Parathyroid adenoma (tissue), 2 donors: ENCODE data around the gene LINGO1.

Experiments
- H2AFZ ChIP-seq: fragments of 300-600 bp; sonication (generic); one replicate; pipeline ENCODE4 v1.7.0; 2017; ENCODE audit warnings: antibody characterized with exemption, mild to moderate bottlenecking
- H3K27ac ChIP-seq: fragments of 300-600 bp; sonication (generic); one replicate; pipeline ENCODE4 v1.7.0; 2017
- H3K27me3 ChIP-seq: fragments of 300-600 bp; sonication (generic); one replicate; pipeline ENCODE4 v1.7.0; 2017; ENCODE audit warnings: low read length; ENCODE audit not compliant: control insufficient read depth, insufficient read depth
- H3K36me3 ChIP-seq: fragments of 300-600 bp; sonication (generic); one replicate; pipeline ENCODE4 v1.7.0; 2017; ENCODE audit warnings: low read length; ENCODE audit not compliant: control insufficient read depth, insufficient read depth
- H3K4me1 ChIP-seq: fragments of 300-600 bp; sonication (generic); one replicate; pipeline ENCODE4 v1.7.0; 2017; ENCODE audit warnings: control low read depth
- H3K4me2 ChIP-seq: fragments of 300-600 bp; sonication (generic); one replicate; pipeline ENCODE4 v1.7.0; 2017; ENCODE audit warnings: low read length
- H3K4me3 ChIP-seq: fragments of 300-600 bp; sonication (generic); one replicate; pipeline ENCODE4 v1.7.0; 2017; ENCODE audit warnings: low read depth, low read length
- H3K79me2 ChIP-seq: fragments of 300-600 bp; sonication (generic); one replicate; pipeline ENCODE4 v1.7.0; 2017; ENCODE audit warnings: control low read depth
- H3K9ac ChIP-seq: fragments of 300-600 bp; sonication (generic); one replicate; pipeline ENCODE4 v1.7.0; 2017; ENCODE audit warnings: mild to moderate bottlenecking
- H3K9me3 ChIP-seq: fragments of 300-600 bp; sonication (generic); one replicate; pipeline ENCODE4 v1.7.0; 2017; ENCODE audit warnings: low read length; ENCODE audit not compliant: control insufficient read depth
- TF ChIP-seq, protein P1 (sequence below): fragments of 300-600 bp; sonication (generic); IDR thresholded peaks from one replicate; pipeline ENCODE4 v1.7.0; 2017; ENCODE audit warnings: antibody characterized with exemption, mild to moderate bottlenecking
- donor health status: primary hyperparathyroidism.

LINGO1 gene

DNA sequence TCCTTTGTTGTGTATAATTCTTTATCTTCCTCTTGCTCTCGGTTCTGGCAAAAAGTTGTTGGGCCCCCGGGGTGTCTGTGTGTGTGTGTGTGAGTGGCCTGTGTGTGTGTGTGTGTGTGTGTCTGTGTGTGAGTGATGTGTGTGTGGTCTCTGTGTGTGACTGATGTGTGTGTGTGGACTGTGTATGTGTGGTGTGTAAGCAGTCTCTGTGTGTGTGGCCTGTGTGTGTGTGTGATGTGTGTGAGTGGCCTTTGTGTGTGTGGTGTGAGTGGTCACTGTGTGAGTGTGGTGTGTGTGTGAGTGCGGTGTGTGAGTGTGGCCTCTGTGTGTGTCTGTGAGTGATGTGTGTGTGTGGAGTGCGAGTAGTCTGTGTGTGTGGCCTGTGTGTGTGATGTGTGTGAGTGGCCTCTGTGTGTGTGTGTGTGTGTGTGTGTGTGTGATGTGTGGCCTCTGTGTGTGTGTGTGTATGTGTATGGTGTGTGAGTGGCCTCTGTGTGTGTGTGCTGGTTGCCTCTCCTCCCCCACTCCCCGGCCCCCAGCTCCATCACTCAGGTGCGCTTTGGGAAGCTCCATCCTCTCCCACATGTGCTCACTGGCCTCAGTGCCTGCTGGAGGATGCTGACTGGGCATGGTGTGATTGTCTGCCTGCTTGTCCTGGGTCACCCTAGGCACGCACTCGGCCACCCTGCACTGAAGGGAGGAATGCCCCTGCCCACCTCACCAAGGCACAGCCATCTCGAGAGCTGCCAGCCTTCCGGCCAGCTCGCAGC, 8.8 kb downstream of the LINGO1 start:
- Histone ChIP-seq H3K4me2 (no peak overlapping the region), H2AFZ (no peak overlapping the region), H3K36me3 (no peaks in the 10 kb centered on the region), H3K9me3 (no peaks in the 10 kb centered on the region), H3K9ac (no peak overlapping the region), H3K4me1 (no peaks in the 10 kb centered on the region), H3K27me3 (no peaks in the 10 kb centered on the region), H3K79me2 (no peaks in the 10 kb centered on the region), H3K27ac (no peak overlapping the region), H3K4me3 (no peak overlapping the region)
- TF ChIP-seq, protein P1, sequence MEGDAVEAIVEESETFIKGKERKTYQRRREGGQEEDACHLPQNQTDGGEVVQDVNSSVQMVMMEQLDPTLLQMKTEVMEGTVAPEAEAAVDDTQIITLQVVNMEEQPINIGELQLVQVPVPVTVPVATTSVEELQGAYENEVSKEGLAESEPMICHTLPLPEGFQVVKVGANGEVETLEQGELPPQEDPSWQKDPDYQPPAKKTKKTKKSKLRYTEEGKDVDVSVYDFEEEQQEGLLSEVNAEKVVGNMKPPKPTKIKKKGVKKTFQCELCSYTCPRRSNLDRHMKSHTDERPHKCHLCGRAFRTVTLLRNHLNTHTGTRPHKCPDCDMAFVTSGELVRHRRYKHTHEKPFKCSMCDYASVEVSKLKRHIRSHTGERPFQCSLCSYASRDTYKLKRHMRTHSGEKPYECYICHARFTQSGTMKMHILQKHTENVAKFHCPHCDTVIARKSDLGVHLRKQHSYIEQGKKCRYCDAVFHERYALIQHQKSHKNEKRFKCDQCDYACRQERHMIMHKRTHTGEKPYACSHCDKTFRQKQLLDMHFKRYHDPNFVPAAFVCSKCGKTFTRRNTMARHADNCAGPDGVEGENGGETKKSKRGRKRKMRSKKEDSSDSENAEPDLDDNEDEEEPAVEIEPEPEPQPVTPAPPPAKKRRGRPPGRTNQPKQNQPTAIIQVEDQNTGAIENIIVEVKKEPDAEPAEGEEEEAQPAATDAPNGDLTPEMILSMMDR = no peak

DNA sequence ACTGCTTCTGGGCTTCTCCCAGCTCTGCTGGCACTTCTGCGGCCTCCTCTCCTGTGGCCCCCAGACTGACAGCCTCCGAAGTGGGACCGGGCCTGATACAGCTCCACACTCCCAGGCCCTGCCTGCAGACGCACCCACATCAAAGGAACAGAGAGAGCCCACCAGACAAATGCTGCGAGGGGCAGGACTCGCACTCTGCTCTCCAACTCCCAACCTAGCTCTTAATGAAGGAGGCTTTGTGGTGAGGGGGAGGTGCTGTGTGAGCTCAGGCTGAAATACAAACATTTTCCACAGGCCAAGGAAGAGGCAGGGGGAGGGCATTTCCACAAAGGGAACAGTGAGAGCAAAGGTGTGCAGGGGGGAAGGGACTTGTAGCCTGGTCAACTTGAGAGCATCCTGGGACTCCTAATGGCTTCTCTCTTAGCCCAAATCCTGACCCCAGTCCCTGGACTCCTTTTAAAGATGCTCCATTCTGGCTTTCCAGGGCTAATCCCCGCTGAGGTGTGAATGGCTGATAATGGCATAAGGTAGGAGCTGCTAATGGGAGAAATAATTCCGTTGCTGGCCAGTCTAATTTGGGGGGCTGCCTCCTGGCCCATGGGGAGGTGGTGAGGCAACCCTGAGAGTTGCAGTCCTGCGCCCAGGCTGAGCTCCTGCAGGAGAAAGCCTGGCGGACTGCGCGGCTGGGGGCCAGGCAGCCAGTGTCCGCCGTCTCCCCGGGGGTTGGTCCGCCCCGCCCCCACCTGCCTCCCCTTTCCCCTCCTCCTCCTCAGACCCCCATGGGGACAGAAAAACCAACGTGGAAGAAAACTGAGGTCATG, 9.6 kb downstream of the LINGO1 start:
- TF ChIP-seq, protein P1 = no peak
- no peak overlapping the region for H3K4me3 ChIP-seq
- no peak overlapping the region for H3K27ac ChIP-seq

DNA sequence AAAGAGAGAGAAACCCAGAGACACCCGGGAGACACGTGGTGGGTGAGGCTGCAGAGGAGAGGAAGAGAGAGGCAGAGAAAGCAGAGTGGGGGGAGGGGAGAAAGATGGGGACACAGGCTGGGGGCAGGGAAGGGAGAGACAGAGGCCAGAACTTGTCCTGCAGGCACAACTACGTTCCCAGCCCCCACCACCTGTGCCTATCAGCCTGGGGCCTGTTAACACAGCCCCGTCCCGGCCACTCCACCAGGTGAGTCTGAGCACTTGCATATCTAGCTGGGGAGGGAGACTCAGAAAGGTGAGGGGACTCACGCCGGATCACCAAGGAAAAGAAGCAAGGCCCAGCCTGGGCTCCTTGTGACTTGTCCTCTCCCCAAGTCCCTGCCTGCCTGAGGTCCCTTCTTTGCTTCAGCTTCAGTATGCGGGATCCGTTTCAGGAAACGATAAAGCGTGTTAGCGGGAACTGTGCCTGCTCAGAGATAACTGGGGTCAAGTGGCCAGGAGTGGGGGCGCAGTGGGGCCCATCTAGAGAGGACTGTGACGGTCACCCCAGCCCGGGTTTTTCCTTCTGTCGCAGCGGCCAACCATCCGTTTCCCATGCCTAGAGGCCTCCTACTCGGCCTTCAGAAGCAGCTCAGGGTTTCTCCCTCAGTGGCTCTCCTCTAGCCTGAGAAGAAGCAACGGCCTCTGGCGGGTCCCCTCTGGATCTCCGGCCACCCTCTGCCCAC, 10.3 kb downstream of the LINGO1 start:
- Histone ChIP-seq H3K4me1 (no peaks in the 10 kb centered on the region), H2AFZ (no peak overlapping the region), H3K36me3 (no peaks in the 10 kb centered on the region), H3K4me2 (no peak overlapping the region), H3K27ac (no peak overlapping the region), H3K79me2 (no peaks in the 10 kb centered on the region), H3K4me3 (no peak overlapping the region), H3K9me3 (no peaks in the 10 kb centered on the region), H3K27me3 (no peaks in the 10 kb centered on the region), H3K9ac (no peak overlapping the region)
- TF ChIP-seq, protein P1 = no peak

More for the DNA sequence above, 9.6 kb downstream of the LINGO1 start:
- H3K9ac ChIP-seq = no peak overlapping the region
- no peak overlapping the region for H2AFZ ChIP-seq
- H3K79me2 ChIP-seq = no peaks in the 10 kb centered on the region
- H3K4me2 ChIP-seq = no peak overlapping the region
- no peaks in the 10 kb centered on the region for H3K4me1 ChIP-seq
- no peaks in the 10 kb centered on the region for H3K9me3 ChIP-seq
- no peaks in the 10 kb centered on the region for H3K36me3 ChIP-seq
- H3K27me3 ChIP-seq = no peaks in the 10 kb centered on the region

DNA sequence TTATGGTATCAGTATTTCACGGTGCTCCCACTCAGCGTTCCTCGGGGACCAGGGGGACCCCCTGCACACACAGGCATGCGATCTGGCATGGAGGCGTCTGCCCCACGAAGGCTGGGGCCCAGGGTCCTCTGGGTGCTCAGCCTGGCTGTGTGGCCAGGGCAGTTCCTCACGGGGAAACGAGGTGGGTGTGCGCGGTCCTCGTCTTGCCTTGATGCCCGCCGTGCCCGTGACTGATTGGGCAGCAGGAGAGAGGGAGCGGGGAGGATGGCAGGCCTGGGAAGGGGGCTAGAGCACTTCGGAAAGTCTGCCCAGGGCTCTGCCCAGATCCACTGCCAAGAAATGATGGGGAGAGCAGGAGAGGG, 10.9 kb downstream of the LINGO1 start:
- Histone ChIP-seq H3K36me3 (no peaks in the 10 kb centered on the region), H3K4me2 (no peak overlapping the region), H3K79me2 (no peaks in the 10 kb centered on the region), H3K27ac (no peak overlapping the region), H3K4me1 (no peaks in the 10 kb centered on the region), H3K4me3 (no peak overlapping the region), H3K27me3 (no peaks in the 10 kb centered on the region), H3K9ac (no peak overlapping the region), H2AFZ (no peak overlapping the region), H3K9me3 (no peaks in the 10 kb centered on the region)
- TF ChIP-seq, protein P1 = no peak
